Measurements from ENCODE around the gene SLC28A1. TPM values are rescaled to one million over a fixed set of nuclear protein-coding genes. Genes with fewer than 3 reads are reported as not detected.
A peak's percentile ranks its signal among the peaks of the same experiment; 100 is the strongest.

Gene SLC28A1
- total RNA-seq, 1 donor from 2014 or later: not detected

DNA sequence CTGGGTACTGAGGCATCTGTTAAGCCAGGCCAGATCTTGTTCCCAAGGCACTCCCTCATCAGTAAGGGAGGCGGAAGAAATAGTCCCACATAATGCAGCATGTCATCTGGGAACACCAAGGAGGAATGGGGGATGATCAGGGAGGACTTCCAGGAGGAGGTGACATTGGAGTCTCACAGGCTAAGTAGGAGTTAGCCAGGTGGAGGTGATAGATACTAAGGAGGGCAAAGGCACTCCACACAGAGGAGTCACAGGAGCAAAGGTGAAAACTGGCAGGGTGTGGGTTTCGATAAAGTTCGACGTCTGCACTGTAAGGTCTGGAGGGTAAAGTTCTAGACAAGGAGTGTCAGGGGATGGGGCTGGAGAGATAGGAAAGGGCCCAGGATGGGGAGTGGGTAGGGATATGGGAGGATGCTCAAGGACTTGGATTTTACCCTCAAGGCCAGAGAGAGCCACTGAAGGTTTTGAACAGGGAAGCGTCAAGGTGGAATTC is 6.3 kb downstream of the SLC28A1 start:
- DNase-seq (ENCODE audit: low read depth, low spot score): no peak
- TF ChIP-seq, protein P1, sequence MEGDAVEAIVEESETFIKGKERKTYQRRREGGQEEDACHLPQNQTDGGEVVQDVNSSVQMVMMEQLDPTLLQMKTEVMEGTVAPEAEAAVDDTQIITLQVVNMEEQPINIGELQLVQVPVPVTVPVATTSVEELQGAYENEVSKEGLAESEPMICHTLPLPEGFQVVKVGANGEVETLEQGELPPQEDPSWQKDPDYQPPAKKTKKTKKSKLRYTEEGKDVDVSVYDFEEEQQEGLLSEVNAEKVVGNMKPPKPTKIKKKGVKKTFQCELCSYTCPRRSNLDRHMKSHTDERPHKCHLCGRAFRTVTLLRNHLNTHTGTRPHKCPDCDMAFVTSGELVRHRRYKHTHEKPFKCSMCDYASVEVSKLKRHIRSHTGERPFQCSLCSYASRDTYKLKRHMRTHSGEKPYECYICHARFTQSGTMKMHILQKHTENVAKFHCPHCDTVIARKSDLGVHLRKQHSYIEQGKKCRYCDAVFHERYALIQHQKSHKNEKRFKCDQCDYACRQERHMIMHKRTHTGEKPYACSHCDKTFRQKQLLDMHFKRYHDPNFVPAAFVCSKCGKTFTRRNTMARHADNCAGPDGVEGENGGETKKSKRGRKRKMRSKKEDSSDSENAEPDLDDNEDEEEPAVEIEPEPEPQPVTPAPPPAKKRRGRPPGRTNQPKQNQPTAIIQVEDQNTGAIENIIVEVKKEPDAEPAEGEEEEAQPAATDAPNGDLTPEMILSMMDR (conservative IDR thresholded peaks at IDR 0.05): no peak
- no peaks in the 10 kb centered on the region for H3K9me3 Mint-ChIP-seq
- H3K27ac Mint-ChIP-seq (ENCODE audit: unreplicated experiment): no peak overlapping the region
- H3K27me3 Mint-ChIP-seq (ENCODE audit: low read depth): no peaks in the 10 kb centered on the region
- peaks cover 5% of the 10 kb centered on the region for H3K4me1 Mint-ChIP-seq
- H3K36me3 Mint-ChIP-seq (ENCODE audit: low read depth): no peaks in the 10 kb centered on the region
- no peak overlapping the region for H3K4me3 Mint-ChIP-seq

DNA sequence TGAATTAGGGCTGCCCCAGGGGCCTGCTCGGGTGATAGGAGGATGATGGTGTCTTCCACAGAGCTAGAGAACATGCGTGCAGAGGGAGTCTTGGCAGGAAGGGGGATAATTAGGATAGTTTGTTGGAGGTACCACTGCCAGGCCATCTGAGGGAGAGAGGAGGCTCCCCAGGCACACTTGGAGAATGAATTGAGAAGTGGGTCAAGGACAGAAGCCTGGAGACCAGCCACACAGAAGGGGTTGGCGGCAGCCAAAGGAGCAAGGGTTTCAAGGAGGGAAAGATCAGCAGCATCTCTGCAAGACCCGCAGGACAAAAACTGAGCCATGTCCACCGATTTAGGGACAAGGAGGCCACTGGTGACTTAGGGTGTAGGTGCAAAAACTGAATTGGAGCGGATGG is 6.9 kb downstream of the SLC28A1 start:
- TF ChIP-seq, protein P1 (conservative IDR thresholded peaks at IDR 0.05): no peak
- Mint-ChIP-seq H3K4me1 (peaks cover 5% of the 10 kb centered on the region), H3K4me3 (no peak overlapping the region), H3K9me3 (no peaks in the 10 kb centered on the region), H3K36me3 (ENCODE audit: low read depth) (no peaks in the 10 kb centered on the region), H3K27ac (ENCODE audit: unreplicated experiment) (peak overlapping the region; percentile 40), H3K27me3 (ENCODE audit: low read depth) (no peaks in the 10 kb centered on the region)
- no peak for DNase-seq (ENCODE audit: low read depth, low spot score)

GRCh38 chr15:84892786-84893307 is 8.4 kb downstream of the SLC28A1 start:
- peaks cover 3% of the 10 kb centered on the region for H3K4me1 Mint-ChIP-seq

GRCh38 chr15:84893607-84894006 is 9.1 kb downstream of the SLC28A1 start:
- no peak for DNase-seq (ENCODE audit: low read depth, low spot score)
- H3K9me3 Mint-ChIP-seq: no peaks in the 10 kb centered on the region
- TF ChIP-seq, protein P1 (conservative IDR thresholded peaks at IDR 0.05): no peak
- H3K27me3 Mint-ChIP-seq (ENCODE audit: low read depth): peaks cover 4% of the 10 kb centered on the region
- H3K4me3 Mint-ChIP-seq: no peak overlapping the region
- no peaks in the 10 kb centered on the region for H3K4me1 Mint-ChIP-seq
- no peaks in the 10 kb centered on the region for H3K36me3 Mint-ChIP-seq (ENCODE audit: low read depth)
- peak overlapping the region; percentile 27 for H3K27ac Mint-ChIP-seq (ENCODE audit: unreplicated experiment)

More at GRCh38 chr15:84892786-84893307, 8.4 kb downstream of the SLC28A1 start:
- Mint-ChIP-seq H3K9me3 (no peaks in the 10 kb centered on the region), H3K27me3 (ENCODE audit: low read depth) (peaks cover 3% of the 10 kb centered on the region), H3K4me3 (no peak overlapping the region), H3K36me3 (ENCODE audit: low read depth) (no peaks in the 10 kb centered on the region), H3K27ac (ENCODE audit: unreplicated experiment) (no peak overlapping the region)
- TF ChIP-seq, protein P1 (conservative IDR thresholded peaks at IDR 0.05): no peak
- DNase-seq (ENCODE audit: low read depth, low spot score): no peak

DNA sequence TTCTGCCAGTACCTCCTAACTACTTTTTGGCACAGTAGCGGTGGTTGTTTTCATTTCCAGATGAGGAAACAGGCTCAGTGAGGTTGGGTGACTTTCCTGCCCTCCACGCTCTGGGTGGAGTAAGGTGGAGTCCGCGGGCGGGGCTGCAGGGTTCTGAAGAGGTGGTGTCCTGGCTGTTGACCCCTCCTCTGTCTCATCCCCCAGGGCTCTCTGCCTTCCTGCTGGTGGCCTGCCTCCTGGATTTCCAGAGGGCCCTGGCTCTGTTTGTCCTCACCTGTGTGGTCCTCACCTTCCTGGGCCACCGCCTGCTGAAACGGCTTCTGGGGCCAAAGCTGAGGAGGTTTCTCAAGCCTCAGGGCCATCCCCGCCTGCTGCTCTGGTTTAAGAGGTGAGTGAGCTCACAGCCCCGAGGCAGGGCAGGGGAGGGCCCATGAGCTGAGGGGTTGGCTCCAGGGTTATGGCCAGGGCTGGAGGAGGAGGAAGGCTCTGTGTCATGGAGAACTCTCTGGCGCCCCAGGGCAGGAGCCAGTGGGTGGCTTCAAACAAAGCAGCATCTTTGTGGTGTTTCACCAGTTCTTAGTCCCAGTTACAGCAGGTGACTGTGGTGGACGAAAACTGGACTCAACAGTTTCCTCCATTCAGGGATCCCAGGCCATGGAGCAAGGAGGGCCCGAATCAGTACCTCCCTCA is 10.4 kb downstream of the SLC28A1 start:
- no peak overlapping the region for H3K27ac Mint-ChIP-seq (ENCODE audit: unreplicated experiment)
- no peak for DNase-seq (ENCODE audit: low read depth, low spot score)
- TF ChIP-seq, protein P1 (conservative IDR thresholded peaks at IDR 0.05): no peak

More for the DNA sequence above, 10.4 kb downstream of the SLC28A1 start:
- Mint-ChIP-seq H3K4me1 (no peaks in the 10 kb centered on the region), H3K9me3 (no peaks in the 10 kb centered on the region), H3K4me3 (no peak overlapping the region), H3K36me3 (ENCODE audit: low read depth) (no peaks in the 10 kb centered on the region), H3K27me3 (ENCODE audit: low read depth) (peaks cover 15% of the 10 kb centered on the region)

All from neural crest cell (in vitro differentiated cells).